NCI-H226 (cell line): Measurements from ENCODE around the gene LIPJ.

Experiments used
- DNase-seq: peaks from one replicate; pipeline ENCODE4 v3.0.0-alpha.2; 2015

LIPJ gene

GRCh38 chr10:88586462-88586861 is at the start of gene LIPJ:
Gene LIPJ (plus strand): TSS chr10:88586762. CDS start chr10:88590688, 3,926 bp downstream.
- DNase-seq, result no peak

GRCh38 chr10:88537322-88537721 is 49.2 kb upstream of the LIPJ start:
- no peak for DNase-seq

- no peak for DNase-seq
Observed at GRCh38 chr10:88538048-88538447, 48.5 kb upstream of the LIPJ start.

GRCh38 chr10:88540351-88540750 is 46.2 kb upstream of the LIPJ start:
- DNase-seq, result no peak

- DNase-seq, result no peak
Observed at GRCh38 chr10:88541116-88541626, 45.4 kb upstream of the LIPJ start.

GRCh38 chr10:88542522-88542921 is 44.0 kb upstream of the LIPJ start:
- no peak for DNase-seq

- peak; percentile 39 for DNase-seq
Observed at GRCh38 chr10:88544140-88544870, 42.3 kb upstream of the LIPJ start.

GRCh38 chr10:88545359-88545758 is 41.2 kb upstream of the LIPJ start:
- DNase-seq, result no peak

- DNase-seq, result no peak
Observed at GRCh38 chr10:88546497-88546896, 40.1 kb upstream of the LIPJ start.

- DNase-seq, result no peak
Observed at GRCh38 chr10:88551246-88551645, 35.3 kb upstream of the LIPJ start.

GRCh38 chr10:88553116-88553752 is 33.3 kb upstream of the LIPJ start:
- DNase-seq, result peak; percentile 48

- no peak for DNase-seq
Observed at GRCh38 chr10:88555190-88555908, 31.2 kb upstream of the LIPJ start.

GRCh38 chr10:88557256-88557655 is 29.3 kb upstream of the LIPJ start:
- DNase-seq, result no peak

GRCh38 chr10:88557658-88558057 is 28.9 kb upstream of the LIPJ start:
- DNase-seq, result peak; percentile 67

GRCh38 chr10:88562152-88562551 is 24.4 kb upstream of the LIPJ start:
- DNase-seq, result no peak

GRCh38 chr10:88565072-88565471 is 21.5 kb upstream of the LIPJ start:
- peak; percentile 16 for DNase-seq

- DNase-seq, result no peak
Observed at GRCh38 chr10:88582411-88582805, 4.2 kb upstream of the LIPJ start.

- DNase-seq, result peak; percentile 40
Observed at GRCh38 chr10:88582806-88583583, 3.6 kb upstream of the LIPJ start, which contains the start of gene RNLS. Gene RNLS (minus strand): TSS chr10:88583318.

- DNase-seq, result no peak
Observed at GRCh38 chr10:88583584-88583957, 3.0 kb upstream of the LIPJ start.

- peak; percentile 83 for DNase-seq
Observed at GRCh38 chr10:88592381-88592780, 5.8 kb downstream of the LIPJ start.

- no peak for DNase-seq
Observed at GRCh38 chr10:88592906-88593305, 6.3 kb downstream of the LIPJ start.

- no peak for DNase-seq
Observed at GRCh38 chr10:88594482-88594881, 7.9 kb downstream of the LIPJ start.

- DNase-seq, result no peak
Observed at GRCh38 chr10:88598055-88598454, 11.5 kb downstream of the LIPJ start.
